Activated CD8-positive, alpha-beta memory T cell treated with anti-CD3 and anti-CD28 coated beads, Interleukin-2, amount 50 U/mL, for 1 hour (primary cell): Measurements from ENCODE around the gene ZMYND15.

Source experiments
- DNase-seq: peaks from one replicate; pipeline ENCODE4 v3.0.0-alpha.2; 2020; ENCODE audit errors: extremely low read depth

ZMYND15 gene

DNA sequence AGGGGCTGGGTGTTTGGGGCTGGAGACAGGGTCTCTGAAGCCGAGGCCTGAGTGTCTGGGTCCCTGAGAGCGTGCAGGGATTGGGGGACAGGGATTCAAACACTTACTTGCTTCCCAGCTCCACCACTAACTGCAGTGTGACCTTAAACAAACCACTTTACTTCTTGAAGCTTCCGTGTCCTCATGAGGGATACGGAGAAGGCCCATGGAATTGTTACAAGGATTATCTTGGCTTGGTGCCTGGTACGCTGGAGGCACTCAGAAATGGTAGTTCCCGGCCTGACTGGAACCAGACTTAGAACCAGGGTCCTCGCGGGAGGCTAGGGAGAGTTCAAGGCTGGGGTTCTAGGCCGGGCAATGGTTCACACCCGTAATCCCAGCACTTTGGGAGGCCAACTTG is 3.0 kb downstream of the ZMYND15 start:
- DNase-seq, result no peak

- DNase-seq, result no peak
These were observed 3.6 kb downstream of the ZMYND15 start for GRCh38 chr17:4743216-4743615.

DNA sequence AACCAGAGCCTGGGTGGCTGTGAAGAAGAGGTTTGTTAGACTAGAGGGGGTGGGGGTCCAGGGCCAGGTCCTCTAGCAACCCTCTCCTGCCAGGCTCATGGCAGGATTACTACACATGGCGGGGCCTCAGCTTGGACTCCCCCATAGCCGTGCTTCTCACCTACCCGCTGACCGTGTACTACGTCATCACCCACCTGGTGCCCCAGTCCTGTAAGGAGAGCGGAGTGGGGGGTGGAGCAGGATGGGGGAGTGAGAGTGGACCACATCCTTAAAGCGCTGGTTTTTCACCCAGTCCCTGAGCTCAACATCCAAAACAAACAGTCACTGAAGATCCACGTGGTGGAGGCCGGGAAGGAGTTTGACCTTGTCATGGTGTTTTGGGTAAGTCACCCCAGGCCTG is 4.3 kb downstream of the ZMYND15 start:
- no peak for DNase-seq

DNA sequence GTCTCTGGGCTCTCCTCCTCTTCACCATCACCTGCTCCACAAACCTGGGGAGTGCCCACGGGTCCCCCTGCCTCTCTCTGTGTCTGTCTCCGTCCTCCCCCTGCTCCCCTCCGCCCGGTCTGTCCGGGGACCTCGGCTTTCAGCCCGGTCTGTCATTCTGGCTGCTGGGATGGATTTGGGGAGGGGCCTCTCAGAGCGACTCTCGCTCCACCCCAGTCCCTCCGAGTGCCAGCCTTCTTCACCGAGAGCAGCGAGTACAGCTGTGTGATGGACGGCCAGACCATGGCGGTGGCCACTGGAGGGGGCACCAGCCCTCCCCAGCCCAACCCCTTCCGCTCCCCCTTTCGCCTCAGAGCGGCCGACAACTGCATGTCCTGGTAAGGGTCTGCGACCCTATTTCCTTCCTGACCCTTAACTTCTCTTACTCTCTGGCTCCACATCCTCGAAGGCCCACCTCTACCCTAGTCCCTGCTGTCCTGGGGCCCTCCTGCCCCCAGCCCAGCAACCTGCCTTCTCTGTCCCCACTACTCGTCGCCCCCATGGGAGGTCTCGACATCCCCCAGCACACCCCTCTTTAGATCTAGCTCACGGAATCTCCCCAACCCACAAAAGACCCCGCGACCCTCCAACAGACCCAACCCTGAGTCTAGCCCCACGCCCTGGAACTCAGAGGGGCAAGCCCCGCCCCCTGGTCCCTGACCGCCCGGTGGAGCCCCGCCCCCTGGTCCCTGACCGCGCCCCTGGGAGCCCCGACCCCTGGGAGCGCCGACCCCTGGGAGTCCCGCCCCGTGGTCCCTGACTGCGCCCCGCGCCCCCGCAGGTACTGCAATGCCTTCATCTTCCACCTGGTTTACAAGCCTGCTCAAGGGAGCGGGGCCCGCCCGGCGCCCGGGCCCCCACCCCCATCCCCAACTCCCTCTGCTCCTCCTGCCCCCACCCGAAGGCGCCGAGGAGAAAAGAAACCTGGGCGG is 5.7 kb downstream of the ZMYND15 start:
- DNase-seq, result no peak

DNA sequence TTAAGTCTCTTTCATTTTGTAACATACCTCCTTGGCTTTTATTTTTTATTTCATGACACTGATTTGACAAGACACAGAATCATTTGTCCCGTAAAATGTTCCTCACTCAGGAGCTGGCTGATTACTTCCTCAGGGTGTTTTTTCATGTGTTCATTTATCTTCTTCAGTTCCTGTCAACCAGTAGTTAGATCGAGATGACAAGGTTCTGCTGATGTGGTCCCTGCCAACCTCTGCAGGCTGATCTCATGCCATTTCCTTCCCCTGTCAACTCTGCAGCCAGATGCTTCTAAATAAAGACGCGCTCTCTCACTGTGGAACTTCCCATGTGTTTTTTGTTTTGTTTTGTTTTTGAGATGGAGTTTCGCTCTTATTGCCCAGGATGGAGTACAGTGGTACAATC is 8.2 kb downstream of the ZMYND15 start:
- no peak for DNase-seq

- DNase-seq, result no peak
These were observed 9.1 kb downstream of the ZMYND15 start for GRCh38 chr17:4748686-4749085.

DNA sequence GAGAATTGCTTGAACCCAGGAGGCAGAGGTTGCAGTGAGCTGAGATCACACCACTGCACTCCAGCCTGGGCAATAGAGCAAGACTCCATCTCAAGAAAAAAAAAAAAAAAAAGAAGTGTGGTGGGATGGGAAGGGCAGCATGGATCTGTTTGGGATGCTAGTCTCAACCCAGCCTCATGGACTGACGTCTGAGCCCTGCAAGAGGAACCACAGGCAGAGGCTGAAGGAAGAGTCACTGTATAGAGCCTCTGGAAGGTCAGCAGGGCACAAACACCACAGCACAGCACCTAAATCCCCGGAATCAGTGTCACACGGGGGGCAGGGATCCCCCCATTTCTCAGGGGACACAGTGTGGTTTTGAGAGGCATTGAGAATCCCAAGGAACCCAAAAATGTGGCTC is 11.0 kb downstream of the ZMYND15 start:
- no peak for DNase-seq

GRCh38 chr17:4751932-4752331 is 12.3 kb downstream of the ZMYND15 start:
- DNase-seq, result no peak

- DNase-seq, result no peak
These were observed 13.8 kb downstream of the ZMYND15 start for GRCh38 chr17:4753392-4753791.

- no peak for DNase-seq
These were observed 20.2 kb downstream of the ZMYND15 start for GRCh38 chr17:4759776-4760236.

DNA sequence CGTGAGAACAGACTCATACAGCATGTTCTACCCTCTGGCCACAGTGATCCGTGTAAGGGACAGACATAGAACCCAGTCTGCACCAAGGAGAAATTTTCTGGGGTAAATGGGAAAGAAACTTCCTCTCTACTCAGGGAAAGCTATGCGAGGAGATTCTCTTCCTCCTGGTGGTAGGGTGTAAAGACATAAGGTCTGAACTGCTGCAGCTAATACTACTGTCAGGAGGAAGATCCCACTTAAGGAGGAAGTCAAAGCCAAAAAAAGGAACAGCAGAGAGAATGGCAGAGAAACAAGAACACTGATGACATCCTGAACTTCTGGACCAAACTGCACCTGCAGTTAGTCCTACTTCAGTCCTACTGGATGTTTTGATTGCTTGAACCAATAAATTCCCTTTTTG is 25.0 kb downstream of the ZMYND15 start:
- DNase-seq, result no peak

DNA sequence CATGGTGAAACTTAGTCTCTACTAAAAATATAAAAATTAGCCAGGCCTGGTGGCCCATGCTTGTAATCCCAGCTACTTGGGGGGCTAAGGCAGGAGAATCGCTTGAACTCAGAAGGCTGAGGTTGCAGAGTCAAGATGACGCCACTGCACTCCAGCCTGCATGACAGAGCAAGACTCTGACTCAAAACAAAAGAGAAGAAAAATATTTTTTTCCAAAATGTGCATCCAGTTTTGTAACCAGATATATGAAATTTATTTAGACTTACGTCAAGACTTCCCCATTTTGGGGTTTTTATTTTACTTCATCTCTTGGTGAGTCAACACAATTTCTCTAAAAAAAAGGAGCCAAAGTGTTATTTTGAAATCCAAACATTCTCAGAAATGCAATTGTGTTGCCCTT is 26.6 kb downstream of the ZMYND15 start:
- DNase-seq, result no peak

- no peak for DNase-seq
These were observed 27.1 kb downstream of the ZMYND15 start for GRCh38 chr17:4766723-4767122.

DNA sequence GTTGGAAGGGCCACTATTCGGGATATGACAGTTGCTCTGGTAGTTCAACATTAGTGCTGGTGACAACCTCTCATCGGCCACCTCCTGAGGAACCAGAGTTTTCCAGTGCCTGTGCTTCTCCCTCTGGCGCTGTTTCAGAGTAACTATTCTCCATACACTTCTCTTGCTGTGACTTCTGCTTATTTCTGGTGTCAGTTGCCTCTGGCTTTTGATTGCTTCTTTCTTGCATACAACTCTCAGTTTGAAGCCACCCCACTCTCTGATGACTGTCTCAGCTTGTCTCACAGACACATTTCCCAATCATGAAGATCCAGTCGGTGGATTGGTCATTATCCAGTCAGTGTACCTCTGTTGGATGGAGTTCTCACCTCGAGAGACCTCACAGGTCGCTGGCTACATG is 28.7 kb downstream of the ZMYND15 start:
- no peak for DNase-seq

DNA sequence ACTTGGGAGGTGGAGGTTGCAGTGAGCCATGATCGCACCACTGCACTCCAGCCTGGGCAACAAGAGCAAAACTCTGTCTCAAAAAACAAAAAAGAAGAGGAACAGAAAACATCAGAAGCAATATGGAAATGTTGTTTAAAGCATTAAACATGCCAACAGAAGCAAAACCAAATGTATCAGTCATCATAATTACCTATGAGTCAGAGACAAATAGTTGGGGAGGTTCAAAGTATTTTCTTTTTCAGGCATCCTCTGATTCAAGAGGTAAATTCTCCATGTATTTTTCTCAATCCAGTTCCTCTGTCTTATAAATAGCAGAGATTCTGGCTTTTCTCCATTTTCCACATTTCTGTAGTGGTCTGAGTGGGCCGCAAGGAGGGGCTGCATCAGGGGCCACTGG is 30.0 kb downstream of the ZMYND15 start:
- no peak for DNase-seq

- DNase-seq, result no peak
These were observed 32.0 kb downstream of the ZMYND15 start, which contains the start of gene TM4SF5 for GRCh38 chr17:4771519-4772234. Gene TM4SF5, plus strand, starts transcription at chr17:4771886. Its CDS starts 37 bp downstream, at chr17:4771923.

- DNase-seq, result no peak
These were observed 32.6 kb downstream of the ZMYND15 start for GRCh38 chr17:4772235-4772613.

- DNase-seq, result no peak
These were observed 38.5 kb downstream of the ZMYND15 start for GRCh38 chr17:4777969-4778760.

- DNase-seq, result no peak
These were observed 40.8 kb downstream of the ZMYND15 start for GRCh38 chr17:4780325-4780955.

GRCh38 chr17:4782652-4783051 is 43.0 kb downstream of the ZMYND15 start:
- DNase-seq, result no peak

- DNase-seq, result no peak
These were observed 45.9 kb downstream of the ZMYND15 start for GRCh38 chr17:4785311-4786105.
